DMS114 treated with DMSO at 0.1 percent for 48 hours (cell line): ENCODE results near the gene TRNT1.

ENCODE experiments used
- DNase-seq: peaks from one replicate; lab custom pipeline; 2025; ENCODE audit not compliant: unreplicated experiment; lab: John Stamatoyannopoulos, UW

The TRNT1 gene

GRCh38 chr3:3177861-3178497, 51.2 kb downstream of the TRNT1 start:
- DNase-seq = no peak

GRCh38 chr3:3178498-3179328, 52.0 kb downstream of the TRNT1 start:
- DNase-seq = no peak

GRCh38 chr3:3179407-3180094, 52.8 kb downstream of the TRNT1 start, which contains the start of gene CRBN:
CRBN (minus strand) TSS chr3:3179691; CDS start chr3:3179687, 4 bp downstream.
- peak; percentile 58 for DNase-seq

GRCh38 chr3:3180456-3180855, 53.7 kb downstream of the TRNT1 start:
- no peak for DNase-seq

GRCh38 chr3:3184876-3185275, 58.1 kb downstream of the TRNT1 start:
- no peak for DNase-seq

GRCh38 chr3:3189102-3189727, 62.5 kb downstream of the TRNT1 start:
- DNase-seq = no peak

GRCh38 chr3:3189961-3190360, 63.2 kb downstream of the TRNT1 start:
- no peak for DNase-seq

GRCh38 chr3:3191675-3192285, 65.0 kb downstream of the TRNT1 start:
- DNase-seq = no peak

GRCh38 chr3:3192286-3192675, 65.5 kb downstream of the TRNT1 start:
- DNase-seq = no peak

GRCh38 chr3:3194861-3195260, 68.1 kb downstream of the TRNT1 start:
- no peak for DNase-seq

GRCh38 chr3:3196148-3196861, 69.6 kb downstream of the TRNT1 start:
- DNase-seq = peak; percentile 20
